Activated CD8-positive, alpha-beta memory T cell treated with anti-CD3 and anti-CD28 coated beads, Interleukin-2, amount 50 U/mL, for 1 hour (primary cell): Measurements from ENCODE around the gene MEI4.

Experiments used
- DNase-seq: peaks from one replicate; pipeline ENCODE4 v3.0.0-alpha.2; 2020; ENCODE audit errors: extremely low read depth

The MEI4 gene

DNA sequence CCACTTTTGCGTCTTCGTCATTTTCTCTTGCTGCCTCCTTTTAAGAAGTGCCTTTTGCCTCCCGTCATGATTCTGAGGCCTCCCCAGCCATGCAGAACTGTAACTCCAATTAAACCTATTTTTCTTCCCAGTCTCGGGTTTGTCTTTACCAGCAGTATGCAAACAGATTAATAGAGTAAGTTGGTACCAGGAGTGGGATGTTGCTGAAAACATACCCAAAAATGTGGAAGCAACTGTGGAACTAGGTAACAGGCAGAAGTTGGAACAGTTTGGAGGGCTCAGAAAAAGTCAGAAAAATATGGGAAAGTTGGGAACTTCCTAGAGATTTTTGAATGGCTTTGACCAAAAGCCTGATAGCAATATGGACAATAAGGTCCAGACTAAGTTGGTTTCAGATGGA is 309.2 kb downstream of the MEI4 start:
- no peak for DNase-seq

DNA sequence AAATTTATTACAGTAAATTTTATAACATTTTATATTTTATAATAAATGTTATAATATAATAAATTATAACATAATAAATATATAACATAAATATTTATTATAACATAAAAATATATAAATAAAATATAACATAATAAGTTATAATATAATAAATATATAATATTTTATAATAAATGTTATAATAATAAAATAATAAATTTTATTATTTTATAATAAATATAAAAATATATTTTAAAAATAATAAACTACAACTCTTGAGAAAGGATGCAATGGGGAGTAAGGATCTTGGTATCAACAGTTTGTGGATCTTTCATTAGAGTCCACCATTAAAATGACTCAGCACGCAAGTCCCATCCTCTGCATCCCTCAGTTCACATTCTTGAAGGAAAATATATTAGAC is 312.6 kb downstream of the MEI4 start:
- DNase-seq = no peak

DNA sequence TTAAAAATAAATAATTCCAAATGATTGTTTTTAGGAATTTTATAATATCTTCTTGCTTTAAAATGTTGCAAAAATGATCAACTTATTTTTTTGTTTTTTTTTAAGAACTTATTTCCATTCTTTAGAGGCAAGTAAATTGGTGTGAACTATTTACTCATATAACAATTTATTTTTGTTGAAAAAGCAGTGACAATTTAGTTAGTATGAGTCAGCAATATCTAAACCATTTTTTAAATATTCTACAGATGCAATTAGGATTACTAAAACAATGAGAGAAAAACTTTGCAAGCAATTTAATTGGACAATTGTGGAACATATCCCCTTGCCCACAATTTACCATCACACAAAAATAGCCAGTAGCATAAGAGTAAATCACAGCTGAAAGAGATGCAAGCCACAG is 319.5 kb downstream of the MEI4 start:
- no peak for DNase-seq
